ENCODE data around the gene MEN1. TPM values are rescaled to one million over a fixed set of nuclear protein-coding genes. Genes with fewer than 3 reads are reported as not detected.

Gene MEN1
- total and polyA plus RNA-seq, 5 donors from 2014 or later = 20.9 to 31.3 (median 24.9) TPM

- peaks cover 28% of the 10 kb centered on the region for H3K36me3 Mint-ChIP-seq
- Histone ChIP-seq H3K4me1 (ENCODE audit: control insufficient read depth, insufficient read depth, low read length, poor library complexity, severe bottlenecking) (peaks cover 65% of the 10 kb centered on the region), H3K4me3 (ENCODE audit: low read depth, low read length) (no peak within 1 kb of the TSS), H3K27ac (ENCODE audit: insufficient read depth, low read length, poor library complexity, severe bottlenecking) (peak within 1 kb of the TSS; percentile 52), H3K27me3 (ENCODE audit: control insufficient read depth, insufficient read depth, low read length) (no peaks in the 10 kb centered on the region), H3K9me3 (ENCODE audit: control insufficient read depth in 2 of 2, low read length in 2 of 2) (no peaks in the 10 kb centered on the region), H3K36me3 (ENCODE audit: control insufficient read depth, insufficient read depth, low read length) (peaks cover 23% of the 10 kb centered on the region)
- H3K27ac Mint-ChIP-seq = peak within 1 kb of the TSS; percentile 90 to 93 (median 91)
- H3K4me3 Mint-ChIP-seq = peak within 1 kb of the TSS; percentile 4 to 86 (median 75)
- peaks cover 26 to 73% (median 38%) of the 10 kb centered on the region in 4 donors for H3K4me1 Mint-ChIP-seq
- peaks cover 9% of the 10 kb centered on the region for H3K27me3 Mint-ChIP-seq
- H3K9me3 Mint-ChIP-seq = peaks cover 0 to 2% (median 0%) of the 10 kb centered on the region in 7 donors
- no peak for ATAC-seq (ENCODE audit: low read depth in 2 of 2)
- DNase-seq = no peak
These were observed 50.3 kb downstream of the MEN1 start, which contains the start of gene PYGM for GRCh38 chr11:64759722-64760719. PYGM (minus strand) TSS chr11:64759974; CDS start chr11:64759898, 76 bp downstream.

- Histone ChIP-seq H3K4me1 (ENCODE audit: control insufficient read depth, insufficient read depth, low read length, poor library complexity, severe bottlenecking) (peaks cover 57% of the 10 kb centered on the region), H3K9me3 (ENCODE audit: control insufficient read depth in 2 of 2, low read length in 2 of 2) (no peaks in the 10 kb centered on the region), H3K36me3 (ENCODE audit: control insufficient read depth, insufficient read depth, low read length) (peaks cover 19% of the 10 kb centered on the region), H3K27me3 (ENCODE audit: control insufficient read depth, insufficient read depth, low read length) (no peaks in the 10 kb centered on the region), H3K27ac (ENCODE audit: insufficient read depth, low read length, poor library complexity, severe bottlenecking) (no peak overlapping the region), H3K4me3 (ENCODE audit: low read depth, low read length) (no peak overlapping the region)
- peaks cover 21% of the 10 kb centered on the region for H3K36me3 Mint-ChIP-seq
- H3K4me3 Mint-ChIP-seq = peak overlapping the region in 2 of 4 donors; percentile 4 to 86
- no peak for DNase-seq
- H3K27ac Mint-ChIP-seq = peak overlapping the region; percentile 73 to 90 (median 73)
- peaks cover 0 to 2% (median 0%) of the 10 kb centered on the region in 7 donors for H3K9me3 Mint-ChIP-seq
- peaks cover 3% of the 10 kb centered on the region for H3K27me3 Mint-ChIP-seq
- no peak for ATAC-seq (ENCODE audit: low read depth in 2 of 2)
- H3K4me1 Mint-ChIP-seq = peaks cover 20 to 65% (median 31%) of the 10 kb centered on the region in 4 donors
These were observed 51.1 kb downstream of the MEN1 start for GRCh38 chr11:64759131-64759721.

GRCh38 chr11:64758330-64759079 is 51.8 kb downstream of the MEN1 start:
- no peak for ATAC-seq (ENCODE audit: low read depth in 2 of 2)
- Histone ChIP-seq H3K4me1 (ENCODE audit: control insufficient read depth, insufficient read depth, low read length, poor library complexity, severe bottlenecking) (peaks cover 50% of the 10 kb centered on the region), H3K27me3 (ENCODE audit: control insufficient read depth, insufficient read depth, low read length) (no peaks in the 10 kb centered on the region), H3K9me3 (ENCODE audit: control insufficient read depth in 2 of 2, low read length in 2 of 2) (no peaks in the 10 kb centered on the region), H3K4me3 (ENCODE audit: low read depth, low read length) (no peak overlapping the region), H3K27ac (ENCODE audit: insufficient read depth, low read length, poor library complexity, severe bottlenecking) (no peak overlapping the region), H3K36me3 (ENCODE audit: control insufficient read depth, insufficient read depth, low read length) (peaks cover 14% of the 10 kb centered on the region)
- Mint-ChIP-seq H3K9me3 (peaks cover 0 to 2% (median 0%) of the 10 kb centered on the region in 7 donors), H3K27ac (peak overlapping the region in 1 of 3 donors; percentile 36), H3K4me3 (peak overlapping the region in 2 of 4 donors; percentile 4 to 22), H3K27me3 (no peaks in the 10 kb centered on the region), H3K36me3 (peaks cover 21% of the 10 kb centered on the region), H3K4me1 (peaks cover 13 to 61% (median 26%) of the 10 kb centered on the region in 4 donors)
- no peak for DNase-seq

GRCh38 chr11:64757549-64758329 is 52.6 kb downstream of the MEN1 start:
- no peak overlapping the region for H3K4me3 Mint-ChIP-seq
- peaks cover 0 to 2% (median 0%) of the 10 kb centered on the region in 7 donors for H3K9me3 Mint-ChIP-seq
- H3K9me3 ChIP-seq (ENCODE audit: control insufficient read depth in 2 of 2, low read length in 2 of 2) = no peaks in the 10 kb centered on the region
- peaks cover 6% of the 10 kb centered on the region for H3K36me3 ChIP-seq (ENCODE audit: control insufficient read depth, insufficient read depth, low read length)
- no peaks in the 10 kb centered on the region for H3K27me3 Mint-ChIP-seq
- DNase-seq (no peak), ATAC-seq (ENCODE audit: low read depth in 2 of 2) (no peak)
- H3K4me1 ChIP-seq (ENCODE audit: control insufficient read depth, insufficient read depth, low read length, poor library complexity, severe bottlenecking) = peaks cover 42% of the 10 kb centered on the region
- H3K4me1 Mint-ChIP-seq = peaks cover 8 to 59% (median 20%) of the 10 kb centered on the region in 4 donors
- no peaks in the 10 kb centered on the region for H3K27me3 ChIP-seq (ENCODE audit: control insufficient read depth, insufficient read depth, low read length)
- H3K36me3 Mint-ChIP-seq = peaks cover 16% of the 10 kb centered on the region
- H3K27ac Mint-ChIP-seq = peak overlapping the region; percentile 52 to 56 (median 55)
- no peak overlapping the region for H3K27ac ChIP-seq (ENCODE audit: insufficient read depth, low read length, poor library complexity, severe bottlenecking)
- H3K4me3 ChIP-seq (ENCODE audit: low read depth, low read length) = no peak overlapping the region

GRCh38 chr11:64755681-64756361 is 54.5 kb downstream of the MEN1 start:
- H3K36me3 ChIP-seq (ENCODE audit: control insufficient read depth, insufficient read depth, low read length) = peaks cover 9% of the 10 kb centered on the region
- Mint-ChIP-seq H3K9me3 (no peaks in the 10 kb centered on the region), H3K36me3 (peaks cover 18% of the 10 kb centered on the region), H3K27ac (peak overlapping the region in 1 of 3 donors; percentile 51), H3K4me3 (no peak overlapping the region), H3K4me1 (peaks cover under 1 to 57% (median 5%) of the 10 kb centered on the region in 4 donors), H3K27me3 (no peaks in the 10 kb centered on the region)
- H3K27me3 ChIP-seq (ENCODE audit: control insufficient read depth, insufficient read depth, low read length) = no peaks in the 10 kb centered on the region
- H3K27ac ChIP-seq (ENCODE audit: insufficient read depth, low read length, poor library complexity, severe bottlenecking) = no peak overlapping the region
- no peaks in the 10 kb centered on the region for H3K9me3 ChIP-seq (ENCODE audit: control insufficient read depth in 2 of 2, low read length in 2 of 2)
- ATAC-seq (ENCODE audit: low read depth in 2 of 2) (no peak), DNase-seq (no peak)
- H3K4me3 ChIP-seq (ENCODE audit: low read depth, low read length) = no peak overlapping the region
- peaks cover 23% of the 10 kb centered on the region for H3K4me1 ChIP-seq (ENCODE audit: control insufficient read depth, insufficient read depth, low read length, poor library complexity, severe bottlenecking)

GRCh38 chr11:64754919-64755662 is 55.3 kb downstream of the MEN1 start:
- H3K36me3 ChIP-seq (ENCODE audit: control insufficient read depth, insufficient read depth, low read length) = peaks cover 9% of the 10 kb centered on the region
- H3K4me1 Mint-ChIP-seq = peaks cover 5 to 57% (median 6%) of the 10 kb centered on the region in 4 donors
- H3K36me3 Mint-ChIP-seq = peaks cover 19% of the 10 kb centered on the region
- DNase-seq (no peak), ATAC-seq (ENCODE audit: low read depth in 2 of 2) (no peak)
- peak overlapping the region in 1 of 3 donors; percentile 46 for H3K27ac Mint-ChIP-seq
- no peaks in the 10 kb centered on the region for H3K27me3 Mint-ChIP-seq
- no peaks in the 10 kb centered on the region for H3K9me3 ChIP-seq (ENCODE audit: control insufficient read depth in 2 of 2, low read length in 2 of 2)
- H3K4me3 ChIP-seq (ENCODE audit: low read depth, low read length) = no peak overlapping the region
- no peak overlapping the region for H3K27ac ChIP-seq (ENCODE audit: insufficient read depth, low read length, poor library complexity, severe bottlenecking)
- no peak overlapping the region for H3K4me3 Mint-ChIP-seq
- H3K9me3 Mint-ChIP-seq = peaks cover 0 to under 1% (median 0%) of the 10 kb centered on the region in 7 donors
- no peaks in the 10 kb centered on the region for H3K27me3 ChIP-seq (ENCODE audit: control insufficient read depth, insufficient read depth, low read length)
- peaks cover 22% of the 10 kb centered on the region for H3K4me1 ChIP-seq (ENCODE audit: control insufficient read depth, insufficient read depth, low read length, poor library complexity, severe bottlenecking)

All from CD4-positive, CD25-positive, alpha-beta regulatory T cell (primary cell).